HG03432 (cell line): Measurements from ENCODE around the gene BABAM2.
"Not testable (repeated sequence)": the region's sequence is repeated elsewhere in the genome, so short reads cannot be mapped to it uniquely, and the experiment has no call there.

Experiments
- ATAC-seq: cut with Tn5 transposase; IDR thresholded peaks from one replicate; pipeline ENCODE4 v1.9.1; 2021; ENCODE audit warnings: mild to moderate bottlenecking, moderate library complexity; ENCODE audit not compliant: unreplicated experiment

Gene BABAM2

DNA sequence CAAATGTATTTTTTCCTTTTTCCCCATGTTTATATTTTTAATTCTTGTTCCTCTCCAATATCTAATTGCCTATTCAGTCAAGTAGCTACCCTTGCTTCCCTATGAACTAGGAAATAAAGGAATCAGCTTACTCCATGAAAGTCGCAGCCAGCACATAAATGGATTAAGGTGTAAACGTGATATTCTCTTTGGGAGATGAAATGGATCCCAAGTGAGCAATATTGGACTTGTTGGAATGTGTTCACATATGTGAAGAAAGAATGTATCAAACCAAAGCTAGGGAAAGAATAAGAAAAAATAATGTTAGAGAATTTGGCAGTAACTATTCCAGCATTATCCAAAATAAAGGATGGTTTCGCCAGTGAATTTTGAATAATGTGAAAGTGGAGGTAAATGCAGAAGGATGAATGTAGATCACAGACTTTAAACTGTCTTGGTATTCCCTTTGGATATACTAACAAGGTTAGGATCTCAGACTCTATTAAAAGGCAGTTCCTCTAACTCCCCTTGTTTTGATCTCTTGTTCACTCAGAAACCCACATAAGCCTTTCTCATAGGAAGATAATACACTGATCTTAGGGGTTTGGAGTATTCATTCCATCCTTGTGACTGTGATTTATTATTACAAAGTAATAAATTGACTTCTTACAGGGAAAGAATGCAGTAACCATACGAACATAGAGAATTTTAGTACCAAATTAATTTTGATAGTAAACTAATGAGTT lies 208.1 kb downstream of the BABAM2 start:
- ATAC-seq: no peak

- no peak for ATAC-seq
These were observed 210.6 kb downstream of the BABAM2 start for GRCh38 chr2:28101123-28101522.

DNA sequence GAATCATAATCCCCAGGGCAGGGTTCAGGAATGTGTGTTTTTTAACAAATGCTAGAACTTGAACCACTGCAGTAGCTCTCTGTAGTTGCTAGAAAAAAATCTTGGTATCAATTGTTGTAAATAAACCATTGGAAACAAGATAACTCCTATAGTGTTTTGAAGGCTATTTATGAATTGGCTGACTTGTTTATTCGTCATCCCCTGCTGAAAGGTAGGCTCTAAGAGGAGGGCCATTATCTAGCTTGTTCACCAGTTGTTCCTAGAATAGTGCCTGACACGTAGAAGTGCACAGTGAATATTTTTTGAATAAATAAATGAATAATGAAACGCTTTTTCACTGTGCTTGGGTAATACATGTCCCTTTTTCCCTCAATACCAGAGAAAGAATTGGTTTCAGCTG lies 211.4 kb downstream of the BABAM2 start:
- no peak for ATAC-seq

DNA sequence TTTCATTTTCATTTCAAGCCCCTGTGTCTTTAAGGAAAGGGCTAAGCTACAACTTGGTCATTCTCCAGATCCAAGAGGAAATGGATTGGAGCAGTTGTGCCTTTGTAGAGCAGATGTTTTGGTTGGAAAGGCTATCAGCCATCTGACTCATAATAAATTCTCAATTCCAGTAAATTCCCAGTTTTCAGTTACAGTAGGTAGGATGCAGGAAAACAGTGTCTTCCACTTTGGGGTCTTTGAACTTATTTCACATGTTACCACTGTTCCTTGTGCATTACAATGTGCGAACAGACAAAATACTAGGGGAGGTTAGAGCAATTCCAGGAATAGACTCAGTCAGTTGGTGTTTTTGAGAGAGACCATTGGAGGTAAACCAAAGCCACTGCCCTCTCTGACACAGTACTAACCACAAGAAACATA lies 211.9 kb downstream of the BABAM2 start:
- no peak for ATAC-seq

DNA sequence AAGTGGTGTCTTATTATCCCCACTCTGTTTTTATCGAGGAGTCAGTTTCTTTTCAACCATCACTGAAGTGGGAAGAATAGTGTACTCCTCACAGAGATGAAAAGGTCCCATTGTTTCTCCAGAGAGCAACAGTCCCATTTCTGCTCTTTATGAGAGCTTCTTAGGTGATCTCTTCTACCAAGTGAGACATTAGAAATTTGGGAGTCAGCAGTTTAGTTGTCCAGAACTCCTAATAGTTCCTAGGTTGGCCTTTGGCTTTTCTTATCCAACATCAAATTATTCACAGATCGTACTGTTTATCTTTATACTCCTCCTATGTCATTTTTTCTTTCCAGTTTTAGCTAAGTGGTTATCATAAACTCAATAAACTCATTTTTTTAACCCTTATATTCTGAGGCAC lies 213.1 kb downstream of the BABAM2 start:
- ATAC-seq: no peak

DNA sequence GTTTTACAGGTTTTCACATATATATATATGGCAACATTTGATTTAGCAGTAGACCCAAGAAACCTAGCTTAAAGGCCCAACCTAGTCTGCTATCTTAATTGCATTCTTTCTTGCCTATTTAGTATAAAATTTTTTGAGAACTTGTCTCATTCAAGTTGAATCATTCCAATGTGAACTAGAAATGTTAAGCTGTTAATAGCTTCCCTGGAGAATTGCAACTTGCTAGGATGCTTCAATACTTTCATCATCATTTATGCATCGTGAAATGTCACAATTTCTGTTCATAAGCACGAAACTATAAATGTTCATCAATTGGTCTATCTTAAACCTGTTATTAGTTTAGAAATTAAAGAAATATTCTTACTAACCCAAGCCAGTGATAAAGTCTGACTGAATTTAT lies 217.6 kb downstream of the BABAM2 start:
- no peak for ATAC-seq

- ATAC-seq: not testable (repeated sequence)
These were observed 223.2 kb downstream of the BABAM2 start for GRCh38 chr2:28113771-28114170.

- no peak for ATAC-seq
These were observed 226.6 kb downstream of the BABAM2 start for GRCh38 chr2:28117104-28117596.

- no peak for ATAC-seq
These were observed 229.1 kb downstream of the BABAM2 start for GRCh38 chr2:28119631-28120030.

GRCh38 chr2:28128281-28128950 lies 237.9 kb downstream of the BABAM2 start:
- no peak for ATAC-seq

GRCh38 chr2:28129955-28130695 lies 239.6 kb downstream of the BABAM2 start:
- no peak for ATAC-seq

DNA sequence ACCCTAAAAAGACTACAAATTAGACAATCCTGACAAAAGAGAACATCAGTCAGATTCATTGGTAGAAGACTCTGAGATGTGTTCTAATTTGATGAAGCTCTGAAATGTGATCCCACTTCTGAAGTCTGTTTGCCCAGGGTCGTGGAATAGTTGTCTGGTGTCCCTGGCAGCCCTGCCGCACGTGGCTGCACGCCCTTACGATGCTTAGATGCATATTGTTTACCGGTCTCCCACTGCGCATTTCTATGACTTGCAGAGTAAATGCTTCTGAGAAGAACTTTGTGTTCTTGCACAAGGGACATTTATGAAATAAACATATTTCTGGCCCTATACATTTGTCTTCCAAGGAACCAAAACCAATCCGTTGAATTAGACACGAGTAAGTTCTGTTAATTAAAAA lies 243.2 kb downstream of the BABAM2 start:
- no peak for ATAC-seq

- ATAC-seq: no peak
These were observed 243.8 kb downstream of the BABAM2 start for GRCh38 chr2:28134262-28134812.

GRCh38 chr2:28134857-28135256 lies 244.3 kb downstream of the BABAM2 start:
- no peak for ATAC-seq

DNA sequence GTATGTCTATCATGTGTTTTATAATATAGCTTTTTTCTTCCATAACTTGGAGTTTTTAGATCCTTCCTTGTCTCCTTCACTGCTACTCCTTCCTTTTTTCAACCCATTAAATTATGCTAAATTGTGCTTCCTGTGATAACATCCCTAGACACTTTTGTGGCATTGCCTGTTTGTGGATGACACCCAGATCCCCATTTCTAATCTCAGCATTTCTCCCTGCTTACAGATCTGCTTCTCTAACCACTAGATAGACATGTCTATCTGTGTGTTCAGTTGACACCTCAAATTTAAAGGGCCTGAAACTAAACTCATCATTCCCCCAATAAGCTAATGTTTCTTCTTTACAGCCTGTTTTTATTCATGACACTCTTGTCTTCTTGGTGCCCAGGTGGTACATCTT lies 244.8 kb downstream of the BABAM2 start:
- no peak for ATAC-seq

- no peak for ATAC-seq
These were observed 245.3 kb downstream of the BABAM2 start for GRCh38 chr2:28135799-28136198.

DNA sequence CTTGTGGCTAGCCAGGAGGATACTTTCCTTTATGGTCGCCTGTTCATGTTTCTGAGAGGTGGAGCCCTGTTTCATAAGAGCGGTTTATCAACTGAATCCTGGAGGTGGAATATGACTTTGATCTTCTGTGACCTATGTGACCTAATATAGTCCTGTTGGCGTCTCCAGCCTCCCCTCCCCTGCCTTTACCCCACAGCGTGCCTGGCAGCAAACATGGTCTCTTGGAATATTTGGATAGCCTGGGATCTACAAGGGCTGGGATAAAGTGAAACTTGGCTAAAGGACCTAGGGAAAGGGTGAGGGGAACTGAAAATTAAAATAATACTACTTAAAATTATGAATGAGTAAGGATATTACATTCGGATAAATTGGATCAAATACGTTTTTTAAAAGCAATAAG lies 246.0 kb downstream of the BABAM2 start:
- ATAC-seq: no peak

DNA sequence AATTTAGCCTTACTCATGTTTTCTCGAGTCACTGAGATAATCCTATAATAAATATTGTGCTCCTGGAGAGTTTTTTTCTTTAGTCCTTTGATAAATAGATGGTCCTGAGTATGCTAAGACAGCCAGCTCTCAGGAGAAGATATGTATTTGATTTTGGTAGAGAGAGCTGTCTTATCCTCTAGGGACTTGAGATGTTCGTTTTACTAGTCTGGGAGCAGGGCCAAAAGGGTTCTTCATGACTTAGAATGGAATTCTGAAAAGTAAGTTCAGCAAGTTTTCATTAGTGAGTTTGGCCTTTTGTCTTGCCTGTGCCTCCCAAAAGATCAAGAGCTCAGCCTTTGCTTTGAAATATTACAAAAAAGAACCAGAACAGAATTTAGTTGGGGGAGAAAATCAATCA lies 246.7 kb downstream of the BABAM2 start:
- no peak for ATAC-seq

DNA sequence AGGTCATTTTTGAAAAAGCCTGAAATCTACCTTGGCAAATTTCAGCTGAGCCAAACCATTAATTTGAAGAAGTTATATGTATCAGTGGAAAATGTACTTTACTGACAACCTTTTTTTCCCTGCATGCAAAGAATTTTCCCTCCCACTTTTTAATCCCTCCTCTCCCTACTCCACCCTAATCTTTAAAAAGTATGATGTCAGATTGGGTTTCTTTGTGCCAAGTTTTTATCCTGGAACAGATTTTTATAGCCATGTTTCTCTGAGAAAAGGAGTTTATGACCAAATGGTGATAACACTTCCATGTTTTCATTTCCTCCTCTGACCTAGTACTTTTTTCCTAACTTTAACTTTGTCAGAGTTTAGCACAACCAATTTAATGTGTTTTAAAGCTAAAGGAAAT lies 251.9 kb downstream of the BABAM2 start:
- no peak for ATAC-seq

GRCh38 chr2:28148000-28148399 lies 257.5 kb downstream of the BABAM2 start:
- ATAC-seq: no peak

GRCh38 chr2:28148566-28148965 lies 258.0 kb downstream of the BABAM2 start:
- no peak for ATAC-seq
